HepG2 (cell line): ENCODE data around the gene ZNF584. TPM values are rescaled to one million over a fixed set of nuclear protein-coding genes. Genes with fewer than 3 reads are reported as not detected.

Source experiments
- ELF3 ChIP-seq: IDR thresholded peaks from 2 replicates; pipeline ENCODE4 v1.6.1; 2016; ENCODE audit warnings: missing genetic modification reagents, missing compliant biosample characterization
- ELF4 ChIP-seq: sonication (generic); formaldehyde crosslinking; IDR thresholded peaks from 2 replicates; pipeline ENCODE4 v1.5.0; 2020; ENCODE audit warnings: missing genetic modification reagents, mild to moderate bottlenecking, moderate library complexity, borderline replicate concordance
- HNRNPK ChIP-seq: fragments of 200-400 bp; formaldehyde crosslinking; IDR thresholded peaks from 2 replicates; pipeline ENCODE4 v1.6.1; 2018; ENCODE audit warnings: low read length, low read depth, moderate library complexity, mild to moderate bottlenecking; ENCODE audit not compliant: poor library complexity, severe bottlenecking
- MTA3 ChIP-seq: sonication (generic); formaldehyde crosslinking; IDR thresholded peaks from 2 replicates; pipeline ENCODE4 v1.4.0; 2020; ENCODE audit warnings: missing genetic modification reagents
- ZNF484 ChIP-seq: sonication (generic); formaldehyde crosslinking; IDR thresholded peaks from 2 replicates; pipeline ENCODE4 v1.5.1; 2020; ENCODE audit warnings: mild to moderate bottlenecking, low read depth, missing genetic modification reagents, borderline replicate concordance
- polyA plus RNA-seq, 8 experiments: library from polyadenylated mRNA; depleted of rRNA in 3 of 8; stranded (reverse) in 7 of 8; unstranded in 1 of 8; fragments of >200 nt; fragmentation: Illumina TruSeq in 4 of 8; extraction: Trizol in 4 of 8; gene quantifications; 2 replicates each; pipeline versions ENCODE4 v1.2.1 to v1.2.3, GENCODE V29; 2011 to 2016; ENCODE audit warnings: low read depth in 4 of 8, missing spikeins in 1 of 8, mixed read lengths in 1 of 8; ENCODE audit not compliant: insufficient read depth in 1 of 8
- total RNA-seq, 5 experiments: library from RNA; depleted of rRNA; stranded (reverse); fragments of >200 nt; fragmentation: Illumina TruSeq; extraction: Trizol; gene quantifications; 2 replicates each; pipeline ENCODE4 v1.2.3, GENCODE V29; 2016; ENCODE audit warnings: low read depth in 1 of 5
- TF ChIP-seq, protein P1 (sequence below), 2 experiments: sonication (generic) in 1 of 2; formaldehyde crosslinking in 1 of 2; IDR thresholded peaks; 2 replicates each; pipeline versions ENCODE4 v1.4.0 to v1.6.1; 2018 to 2020; ENCODE audit warnings: missing genetic modification reagents in 2 of 2, borderline replicate concordance in 1 of 2, low read depth in 1 of 2, mild to moderate bottlenecking in 1 of 2, missing biosample characterization in 1 of 2
- TF ChIP-seq, protein P2 (sequence below): sonication (generic); formaldehyde crosslinking; IDR thresholded peaks from 2 replicates; pipeline ENCODE4 v1.9.0; 2021; ENCODE audit warnings: mild to moderate bottlenecking, missing genetic modification reagents
- TF ChIP-seq, protein P3 (sequence below), 2 experiments: fragments of 450-650 bp in 1 of 2; sonication (generic) in 1 of 2; formaldehyde crosslinking; IDR thresholded peaks; 2 replicates each; pipeline versions ENCODE4 v1.5.0 to v1.8.0; 2020 to 2022; ENCODE audit warnings: mild to moderate bottlenecking in 1 of 2, missing genetic modification reagents in 1 of 2

ZNF584 gene
- total and polyA plus RNA-seq, 2 of the 13 experiments (the other 11 are each of a cell fraction or from before 2014, with no cell fraction given) = 2.4 to 7.0 TPM

DNA sequence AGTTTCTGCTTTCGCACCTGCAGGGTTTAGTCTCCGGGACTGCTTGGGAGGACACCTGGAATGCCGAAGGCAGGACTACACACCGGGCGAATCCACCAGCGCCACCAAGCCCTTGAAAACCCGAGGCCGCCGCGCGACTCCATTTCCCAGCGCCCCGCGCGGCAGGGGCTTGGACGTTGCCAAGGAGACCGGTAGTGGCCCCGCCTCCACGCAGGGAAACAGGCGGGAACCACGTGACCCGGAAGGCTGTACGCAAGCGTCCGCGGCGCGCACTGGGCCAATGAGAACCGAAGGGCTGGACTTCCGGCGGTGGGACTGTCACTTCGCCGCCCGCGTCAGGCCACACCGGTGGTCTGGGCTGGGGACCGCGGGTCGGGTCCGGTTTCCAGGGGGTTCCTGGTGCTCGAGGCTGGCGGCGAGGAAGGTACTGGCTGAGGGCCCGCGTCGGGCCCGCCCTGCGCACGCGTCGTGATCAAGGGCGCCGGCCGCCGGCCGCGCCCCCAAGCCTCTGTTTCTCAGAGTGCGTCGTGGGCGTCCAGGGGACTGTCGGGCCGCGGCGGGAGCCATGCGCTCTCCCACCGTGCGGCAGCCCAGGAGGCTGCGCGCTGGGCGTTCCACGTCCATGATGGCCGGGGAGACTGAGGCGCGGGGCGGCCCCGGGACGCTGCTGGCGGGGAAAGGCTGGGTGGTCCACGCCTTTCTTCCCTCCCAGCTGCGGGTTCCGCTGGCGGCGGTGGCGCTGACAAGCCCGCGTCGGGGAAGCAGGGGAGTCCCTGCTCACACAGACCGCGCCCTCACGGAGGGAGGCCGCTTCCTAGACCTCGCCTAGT, 58.5 kb downstream of the ZNF584 start, which contains the start of gene ZNF324 (continued):
- TF ChIP-seq, protein P1, sequence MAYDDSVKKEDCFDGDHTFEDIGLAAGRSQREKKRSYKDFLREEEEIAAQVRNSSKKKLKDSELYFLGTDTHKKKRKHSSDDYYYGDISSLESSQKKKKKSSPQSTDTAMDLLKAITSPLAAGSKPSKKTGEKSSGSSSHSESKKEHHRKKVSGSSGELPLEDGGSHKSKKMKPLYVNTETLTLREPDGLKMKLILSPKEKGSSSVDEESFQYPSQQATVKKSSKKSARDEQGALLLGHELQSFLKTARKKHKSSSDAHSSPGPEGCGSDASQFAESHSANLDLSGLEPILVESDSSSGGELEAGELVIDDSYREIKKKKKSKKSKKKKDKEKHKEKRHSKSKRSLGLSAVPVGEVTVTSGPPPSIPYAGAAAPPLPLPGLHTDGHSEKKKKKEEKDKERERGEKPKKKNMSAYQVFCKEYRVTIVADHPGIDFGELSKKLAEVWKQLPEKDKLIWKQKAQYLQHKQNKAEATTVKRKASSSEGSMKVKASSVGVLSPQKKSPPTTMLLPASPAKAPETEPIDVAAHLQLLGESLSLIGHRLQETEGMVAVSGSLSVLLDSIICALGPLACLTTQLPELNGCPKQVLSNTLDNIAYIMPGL (CRISPR knock-in tag; IDR thresholded peaks at IDR 0.05; ENCODE audit: borderline replicate concordance in 1 of 2, low read depth in 1 of 2) = peak; percentile 21 to 31; a peak in 1 of 4 replicates
- TF ChIP-seq HNRNPK (no peak), MTA3 (CRISPR knock-in tag) (no peak), ELF4 (peak; percentile 68; the same call in 1 of the 2 replicates), ELF3 (CRISPR knock-in tag) (peak; percentile 36; the same call in 1 of the 2 replicates), ZNF484 (CRISPR knock-in tag) (no peak)
- TF ChIP-seq, protein P2, sequence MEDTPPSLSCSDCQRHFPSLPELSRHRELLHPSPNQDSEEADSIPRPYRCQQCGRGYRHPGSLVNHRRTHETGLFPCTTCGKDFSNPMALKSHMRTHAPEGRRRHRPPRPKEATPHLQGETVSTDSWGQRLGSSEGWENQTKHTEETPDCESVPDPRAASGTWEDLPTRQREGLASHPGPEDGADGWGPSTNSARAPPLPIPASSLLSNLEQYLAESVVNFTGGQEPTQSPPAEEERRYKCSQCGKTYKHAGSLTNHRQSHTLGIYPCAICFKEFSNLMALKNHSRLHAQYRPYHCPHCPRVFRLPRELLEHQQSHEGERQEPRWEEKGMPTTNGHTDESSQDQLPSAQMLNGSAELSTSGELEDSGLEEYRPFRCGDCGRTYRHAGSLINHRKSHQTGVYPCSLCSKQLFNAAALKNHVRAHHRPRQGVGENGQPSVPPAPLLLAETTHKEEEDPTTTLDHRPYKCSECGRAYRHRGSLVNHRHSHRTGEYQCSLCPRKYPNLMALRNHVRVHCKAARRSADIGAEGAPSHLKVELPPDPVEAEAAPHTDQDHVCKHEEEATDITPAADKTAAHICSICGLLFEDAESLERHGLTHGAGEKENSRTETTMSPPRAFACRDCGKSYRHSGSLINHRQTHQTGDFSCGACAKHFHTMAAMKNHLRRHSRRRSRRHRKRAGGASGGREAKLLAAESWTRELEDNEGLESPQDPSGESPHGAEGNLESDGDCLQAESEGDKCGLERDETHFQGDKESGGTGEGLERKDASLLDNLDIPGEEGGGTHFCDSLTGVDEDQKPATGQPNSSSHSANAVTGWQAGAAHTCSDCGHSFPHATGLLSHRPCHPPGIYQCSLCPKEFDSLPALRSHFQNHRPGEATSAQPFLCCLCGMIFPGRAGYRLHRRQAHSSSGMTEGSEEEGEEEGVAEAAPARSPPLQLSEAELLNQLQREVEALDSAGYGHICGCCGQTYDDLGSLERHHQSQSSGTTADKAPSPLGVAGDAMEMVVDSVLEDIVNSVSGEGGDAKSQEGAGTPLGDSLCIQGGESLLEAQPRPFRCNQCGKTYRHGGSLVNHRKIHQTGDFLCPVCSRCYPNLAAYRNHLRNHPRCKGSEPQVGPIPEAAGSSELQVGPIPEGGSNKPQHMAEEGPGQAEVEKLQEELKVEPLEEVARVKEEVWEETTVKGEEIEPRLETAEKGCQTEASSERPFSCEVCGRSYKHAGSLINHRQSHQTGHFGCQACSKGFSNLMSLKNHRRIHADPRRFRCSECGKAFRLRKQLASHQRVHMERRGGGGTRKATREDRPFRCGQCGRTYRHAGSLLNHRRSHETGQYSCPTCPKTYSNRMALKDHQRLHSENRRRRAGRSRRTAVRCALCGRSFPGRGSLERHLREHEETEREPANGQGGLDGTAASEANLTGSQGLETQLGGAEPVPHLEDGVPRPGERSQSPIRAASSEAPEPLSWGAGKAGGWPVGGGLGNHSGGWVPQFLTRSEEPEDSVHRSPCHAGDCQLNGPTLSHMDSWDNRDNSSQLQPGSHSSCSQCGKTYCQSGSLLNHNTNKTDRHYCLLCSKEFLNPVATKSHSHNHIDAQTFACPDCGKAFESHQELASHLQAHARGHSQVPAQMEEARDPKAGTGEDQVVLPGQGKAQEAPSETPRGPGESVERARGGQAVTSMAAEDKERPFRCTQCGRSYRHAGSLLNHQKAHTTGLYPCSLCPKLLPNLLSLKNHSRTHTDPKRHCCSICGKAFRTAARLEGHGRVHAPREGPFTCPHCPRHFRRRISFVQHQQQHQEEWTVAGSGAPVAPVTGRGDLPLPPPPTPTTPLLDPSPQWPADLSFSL (CRISPR knock-in tag) = no peak
- TF ChIP-seq, protein P3, sequence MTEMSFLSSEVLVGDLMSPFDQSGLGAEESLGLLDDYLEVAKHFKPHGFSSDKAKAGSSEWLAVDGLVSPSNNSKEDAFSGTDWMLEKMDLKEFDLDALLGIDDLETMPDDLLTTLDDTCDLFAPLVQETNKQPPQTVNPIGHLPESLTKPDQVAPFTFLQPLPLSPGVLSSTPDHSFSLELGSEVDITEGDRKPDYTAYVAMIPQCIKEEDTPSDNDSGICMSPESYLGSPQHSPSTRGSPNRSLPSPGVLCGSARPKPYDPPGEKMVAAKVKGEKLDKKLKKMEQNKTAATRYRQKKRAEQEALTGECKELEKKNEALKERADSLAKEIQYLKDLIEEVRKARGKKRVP (CRISPR knock-in tag; IDR thresholded peaks at IDR 0.05) = no peak
